ENCODE results near the gene BCKDK. TPM values are rescaled to one million over a fixed set of nuclear protein-coding genes. Genes with fewer than 3 reads are reported as not detected.

The BCKDK gene
- polyA plus RNA-seq, 3 donors: 76.5 to 93.5 (median 90.8) TPM

DNA sequence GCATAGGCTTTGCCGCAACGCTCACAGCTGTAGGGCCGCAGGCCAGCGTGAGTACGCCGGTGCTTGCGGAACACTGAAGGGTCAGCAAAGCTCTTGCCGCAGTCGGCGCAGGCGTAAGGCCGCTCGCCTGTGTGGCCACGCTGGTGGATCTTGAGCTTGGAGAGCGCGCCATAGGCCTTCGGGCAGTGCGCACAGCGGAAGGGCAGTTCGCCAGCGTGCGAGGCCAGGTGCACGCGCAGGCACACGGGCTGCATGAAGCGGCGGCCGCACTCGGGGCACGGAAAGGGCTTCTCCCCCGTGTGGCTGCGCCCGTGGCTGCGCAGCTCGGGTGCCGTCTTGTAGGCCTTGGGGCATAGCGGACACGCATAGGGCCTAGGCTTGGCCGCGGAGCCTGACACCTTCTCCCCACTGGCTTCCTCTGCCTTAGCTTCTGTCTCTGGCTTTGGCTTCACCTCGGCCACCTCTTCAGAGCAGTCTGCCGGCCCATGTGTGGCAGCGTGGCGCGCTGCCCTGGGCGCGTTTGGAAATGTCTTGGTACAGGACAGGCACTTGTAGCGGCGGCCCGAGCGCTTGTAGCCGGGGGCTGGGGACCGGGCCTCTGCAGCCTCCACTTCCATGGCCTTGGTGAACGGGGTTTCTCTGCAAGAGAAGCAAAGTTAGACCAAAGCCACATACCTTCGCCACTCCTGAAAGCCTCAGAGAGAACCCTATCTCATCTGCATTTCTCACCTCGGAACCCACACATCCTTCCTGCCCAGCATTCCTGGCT, 44.2 kb upstream of the BCKDK start:
- no peak for DNase-seq
- peaks cover 26% of the 10 kb centered on the region for H4K20me1 ChIP-seq (ENCODE audit: insufficient read depth, low read length)
- H2AFZ ChIP-seq (ENCODE audit: insufficient read depth, low read depth, low read length, poor library complexity, severe bottlenecking): no peak overlapping the region
- peaks cover 0 to 5% of the 10 kb centered on the region in 2 donors for H3K4me1 ChIP-seq (ENCODE audit: control insufficient read depth in 1 of 2, insufficient read depth in 2 of 2, low read length in 2 of 2)
- no peak overlapping the region for H3K4me2 ChIP-seq (replicated peaks; ENCODE audit: extremely low read depth, low read length, poor library complexity, severe bottlenecking)
- H3K27ac Mint-ChIP-seq: peak overlapping the region in 4 of 7 donors; percentile 5 to 82 (median 32)
- TF ChIP-seq, protein P1, sequence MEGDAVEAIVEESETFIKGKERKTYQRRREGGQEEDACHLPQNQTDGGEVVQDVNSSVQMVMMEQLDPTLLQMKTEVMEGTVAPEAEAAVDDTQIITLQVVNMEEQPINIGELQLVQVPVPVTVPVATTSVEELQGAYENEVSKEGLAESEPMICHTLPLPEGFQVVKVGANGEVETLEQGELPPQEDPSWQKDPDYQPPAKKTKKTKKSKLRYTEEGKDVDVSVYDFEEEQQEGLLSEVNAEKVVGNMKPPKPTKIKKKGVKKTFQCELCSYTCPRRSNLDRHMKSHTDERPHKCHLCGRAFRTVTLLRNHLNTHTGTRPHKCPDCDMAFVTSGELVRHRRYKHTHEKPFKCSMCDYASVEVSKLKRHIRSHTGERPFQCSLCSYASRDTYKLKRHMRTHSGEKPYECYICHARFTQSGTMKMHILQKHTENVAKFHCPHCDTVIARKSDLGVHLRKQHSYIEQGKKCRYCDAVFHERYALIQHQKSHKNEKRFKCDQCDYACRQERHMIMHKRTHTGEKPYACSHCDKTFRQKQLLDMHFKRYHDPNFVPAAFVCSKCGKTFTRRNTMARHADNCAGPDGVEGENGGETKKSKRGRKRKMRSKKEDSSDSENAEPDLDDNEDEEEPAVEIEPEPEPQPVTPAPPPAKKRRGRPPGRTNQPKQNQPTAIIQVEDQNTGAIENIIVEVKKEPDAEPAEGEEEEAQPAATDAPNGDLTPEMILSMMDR (IDR thresholded peaks at IDR 0.05): no peak
- H3K4me3 ChIP-seq (replicated peaks in 1 of 3; ENCODE audit: low read depth in 2 of 3, low read length in 3 of 3): no peak overlapping the region
- peaks cover 39 to 66% of the 10 kb centered on the region in 2 donors for H3K36me3 Mint-ChIP-seq
- no peak overlapping the region for H3K27ac ChIP-seq (ENCODE audit: low read depth in 1 of 2, low read length in 2 of 2)
- intact Hi-C loops (cut with micrococcal nuclease): no loop called here
- H3K79me2 ChIP-seq (ENCODE audit: insufficient read depth, low read length): peaks cover 34% of the 10 kb centered on the region
- H3K9me3 Mint-ChIP-seq: peaks cover 0 to 3% (median 0%) of the 10 kb centered on the region in 7 donors
- peak overlapping the region in 1 of 2 donors; percentile 48 for H3K4me3 Mint-ChIP-seq
- no peak overlapping the region for H3K9ac ChIP-seq (ENCODE audit: insufficient read depth, low read length, poor library complexity, severe bottlenecking)
- WGBS (ENCODE audit: insufficient coverage): 76% methylated on average over 49 of the region's 56 CpGs
- H3K4me1 Mint-ChIP-seq: peaks cover 15% of the 10 kb centered on the region
- H3K9me3 ChIP-seq (replicated peaks in 1 of 2; ENCODE audit: control insufficient read depth in 1 of 2, insufficient read depth in 1 of 2, low read length in 2 of 2): no peaks in the 10 kb centered on the region
- H3K36me3 ChIP-seq (replicated peaks in 1 of 2; ENCODE audit: control insufficient read depth in 1 of 2, insufficient read depth in 2 of 2, low read length in 2 of 2): peaks cover 25 to 44% of the 10 kb centered on the region in 2 donors
- H3K27me3 Mint-ChIP-seq (ENCODE audit: low read depth in 3 of 3): peaks cover 0 to 5% (median 1%) of the 10 kb centered on the region in 3 donors
- no peaks in the 10 kb centered on the region for H3K27me3 ChIP-seq (ENCODE audit: control insufficient read depth in 2 of 2, insufficient read depth in 2 of 2, low read length in 2 of 2)

DNA sequence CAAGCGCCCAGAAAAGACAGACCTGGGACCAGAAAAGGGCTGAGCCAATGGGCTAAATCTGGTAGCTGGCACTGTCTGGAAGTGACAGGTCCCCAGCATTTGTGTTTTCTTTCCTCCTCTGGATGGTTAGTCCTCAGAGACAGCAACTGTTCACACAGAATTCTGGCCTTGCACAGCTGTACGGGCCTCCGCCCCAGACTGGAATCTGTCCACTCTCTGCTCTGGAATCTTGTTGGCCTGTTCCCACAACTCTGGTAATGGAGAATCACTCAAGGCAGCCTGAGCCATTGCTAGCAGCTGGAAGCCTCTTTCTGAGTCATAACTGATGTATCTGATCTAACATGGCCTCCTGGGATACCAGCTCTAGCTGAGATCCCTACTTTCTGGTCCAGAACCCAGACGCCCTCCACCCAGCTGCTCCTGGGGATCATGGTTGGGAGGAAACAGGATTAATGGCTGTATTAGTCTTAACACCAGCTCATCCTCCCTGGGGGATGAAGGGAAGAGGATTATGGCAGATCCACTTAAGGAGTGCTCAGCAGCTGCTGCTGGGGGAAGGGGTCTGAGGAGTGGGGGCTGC, 43.2 kb upstream of the BCKDK start:
- TF ChIP-seq, protein P1 (IDR thresholded peaks at IDR 0.05): no peak

More for the DNA sequence above, 43.2 kb upstream of the BCKDK start:
- Histone ChIP-seq H3K27ac (ENCODE audit: low read depth in 1 of 2, low read length in 2 of 2) (no peak overlapping the region), H3K27me3 (ENCODE audit: control insufficient read depth in 2 of 2, insufficient read depth in 2 of 2, low read length in 2 of 2) (no peaks in the 10 kb centered on the region), H3K4me3 (replicated peaks in 1 of 3; ENCODE audit: low read depth in 2 of 3, low read length in 3 of 3) (no peak overlapping the region), H3K9me3 (replicated peaks in 1 of 2; ENCODE audit: control insufficient read depth in 1 of 2, insufficient read depth in 1 of 2, low read length in 2 of 2) (no peaks in the 10 kb centered on the region), H4K20me1 (ENCODE audit: insufficient read depth, low read length) (peaks cover 27% of the 10 kb centered on the region), H3K4me2 (replicated peaks; ENCODE audit: extremely low read depth, low read length, poor library complexity, severe bottlenecking) (no peak overlapping the region), H3K9ac (ENCODE audit: insufficient read depth, low read length, poor library complexity, severe bottlenecking) (no peak overlapping the region), H2AFZ (ENCODE audit: insufficient read depth, low read depth, low read length, poor library complexity, severe bottlenecking) (no peak overlapping the region), H3K79me2 (ENCODE audit: insufficient read depth, low read length) (peaks cover 39% of the 10 kb centered on the region), H3K4me1 (ENCODE audit: control insufficient read depth in 1 of 2, insufficient read depth in 2 of 2, low read length in 2 of 2) (peaks cover 0 to 5% of the 10 kb centered on the region in 2 donors), H3K36me3 (replicated peaks in 1 of 2; ENCODE audit: control insufficient read depth in 1 of 2, insufficient read depth in 2 of 2, low read length in 2 of 2) (peaks cover 25 to 42% of the 10 kb centered on the region in 2 donors)
- peaks cover 38 to 60% of the 10 kb centered on the region in 2 donors for H3K36me3 Mint-ChIP-seq
- H3K9me3 Mint-ChIP-seq: peaks cover 0 to 3% (median 0%) of the 10 kb centered on the region in 7 donors
- H3K27me3 Mint-ChIP-seq (ENCODE audit: low read depth in 3 of 3): peaks cover 0 to 5% (median 1%) of the 10 kb centered on the region in 3 donors
- DNase-seq: no peak
- intact Hi-C loops (cut with micrococcal nuclease): no loop called here
- 85% methylated on average over 3 of the region's 4 CpGs for WGBS (ENCODE audit: insufficient coverage)
- H3K4me3 Mint-ChIP-seq: no peak overlapping the region
- peaks cover 15% of the 10 kb centered on the region for H3K4me1 Mint-ChIP-seq
- peak overlapping the region in 3 of 7 donors; percentile 8 to 68 (median 24) for H3K27ac Mint-ChIP-seq

All from CD14-positive monocyte (primary cell).